OCI-LY3 (cell line): Measurements from ENCODE around the gene RRM2.

ENCODE experiments used
- H2AFZ ChIP-seq: fragments of 200-600, 300-600 bp; shearing (Covaris generic); 2 replicates; pipeline ENCODE4 v1.6.0; 2014; ENCODE audit warnings: antibody characterized with exemption, low read depth, low read length
- H3K27ac ChIP-seq: fragments of 200-600, 300-600 bp; sonication (generic); 2 replicates; pipeline ENCODE4 v1.5.1; 2014; ENCODE audit warnings: mild to moderate bottlenecking, low read length, moderate library complexity, mixed read lengths
- H3K27me3 ChIP-seq: fragments of 200-600, 300-600 bp; sonication (generic); 2 replicates; pipeline ENCODE4 v1.6.1; 2014; ENCODE audit warnings: low read depth, low read length, mixed read lengths
- H3K36me3 ChIP-seq: fragments of 200-600, 300-600 bp; sonication (generic); replicated peaks from 2 replicates; pipeline ENCODE3; 2014; ENCODE audit warnings: low read depth, low read length, mixed read lengths
- H3K4me1 ChIP-seq: fragments of 300-600, 200-600 bp; sonication (generic); 2 replicates; pipeline ENCODE4 v1.6.1; 2014; ENCODE audit warnings: low read length, mixed read lengths
- H3K4me2 ChIP-seq: fragments of 200-600, 300-600 bp; sonication (generic); 2 replicates; pipeline ENCODE4 v1.6.1; 2014; ENCODE audit warnings: low read length, mixed read lengths
- H3K4me3 ChIP-seq: fragments of 300-600, 200-600 bp; sonication (generic); 2 replicates; pipeline ENCODE4 v1.5.1; 2014; ENCODE audit warnings: antibody characterized with exemption, mild to moderate bottlenecking, low read length, moderate library complexity
- H3K79me2 ChIP-seq: fragments of 300-600, 200-600 bp; shearing (Covaris generic); 2 replicates; pipeline ENCODE4 v1.6.1; 2014; ENCODE audit warnings: mild to moderate bottlenecking, low read length, mixed read lengths
- H3K9ac ChIP-seq: fragments of 300-600, 200-600 bp; shearing (Covaris generic); 2 replicates; pipeline ENCODE4 v1.6.0; 2014; ENCODE audit warnings: mild to moderate bottlenecking, low read length, moderate library complexity
- H3K9me3 ChIP-seq: fragments of 200-600, 300-600 bp; shearing (Covaris generic); 2 replicates; pipeline ENCODE4 v1.6.1; 2014; ENCODE audit warnings: low read length, mixed read lengths; ENCODE audit not compliant: insufficient read depth
- H4K20me1 ChIP-seq: fragments of 200-600, 300-600 bp; sonication (generic); 2 replicates; pipeline ENCODE4 v1.6.1; 2016; ENCODE audit warnings: low read length, mixed read lengths; ENCODE audit not compliant: insufficient read depth
- EZH2phosphoT487 ChIP-seq: fragments of 200-600 bp; shearing (Covaris generic); IDR thresholded peaks from 2 replicates; pipeline ENCODE4 v1.6.1; 2018; ENCODE audit warnings: antibody characterized with exemption, mixed run types, low read depth
- TF ChIP-seq, protein P1 (sequence below): fragments of 200-600, 300-600 bp; sonication (generic); IDR thresholded peaks from 2 replicates; pipeline ENCODE4 v1.5.1; 2014; ENCODE audit warnings: antibody characterized with exemption, low read length, low read depth

The RRM2 gene

DNA sequence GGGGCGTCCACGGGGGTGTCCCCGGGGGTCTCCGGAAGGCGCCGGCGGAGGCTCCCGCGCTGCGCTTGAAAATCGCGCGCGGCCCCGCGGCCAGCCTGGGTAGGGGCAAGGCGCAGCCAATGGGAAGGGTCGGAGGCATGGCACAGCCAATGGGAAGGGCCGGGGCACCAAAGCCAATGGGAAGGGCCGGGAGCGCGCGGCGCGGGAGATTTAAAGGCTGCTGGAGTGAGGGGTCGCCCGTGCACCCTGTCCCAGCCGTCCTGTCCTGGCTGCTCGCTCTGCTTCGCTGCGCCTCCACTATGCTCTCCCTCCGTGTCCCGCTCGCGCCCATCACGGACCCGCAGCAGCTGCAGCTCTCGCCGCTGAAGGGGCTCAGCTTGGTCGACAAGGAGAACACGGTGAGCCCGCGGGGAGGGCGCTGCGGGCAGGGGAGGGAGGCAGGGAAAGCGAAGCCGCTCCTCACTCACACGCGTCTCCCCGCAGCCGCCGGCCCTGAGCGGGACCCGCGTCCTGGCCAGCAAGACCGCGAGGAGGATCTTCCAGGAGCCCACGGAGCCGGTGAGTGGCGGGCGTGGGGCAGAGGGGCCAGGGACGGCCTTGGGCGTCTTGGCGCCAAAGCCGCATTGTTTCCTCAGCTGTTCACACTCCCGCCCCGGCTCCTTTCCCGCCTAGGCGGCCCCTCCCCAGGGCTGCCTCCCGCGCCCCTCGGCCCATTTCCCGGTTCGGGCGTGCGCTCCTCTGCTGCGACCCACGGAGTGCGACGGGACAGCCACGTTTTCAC lies at the start of gene RRM2:
Gene RRM2 (plus strand): TSS at position 240 of the 781 bp plus-strand sequence. CDS start 60 bp downstream, at position 300.
- Histone ChIP-seq H3K9ac (peak within 1 kb of the TSS; percentile 99), H3K36me3 (peaks cover 51% of the 10 kb centered on the region), H3K27me3 (no peaks in the 10 kb centered on the region), H3K4me3 (peak within 1 kb of the TSS; percentile 90), H3K79me2 (peaks cover 77% of the 10 kb centered on the region), H3K4me2 (peak within 1 kb of the TSS; percentile 96), H2AFZ (no peak within 1 kb of the TSS), H3K9me3 (no peaks in the 10 kb centered on the region), H3K27ac (peak within 1 kb of the TSS; percentile 89), H4K20me1 (peaks cover 36% of the 10 kb centered on the region), H3K4me1 (peaks cover 34% of the 10 kb centered on the region)
- TF ChIP-seq, protein P1, sequence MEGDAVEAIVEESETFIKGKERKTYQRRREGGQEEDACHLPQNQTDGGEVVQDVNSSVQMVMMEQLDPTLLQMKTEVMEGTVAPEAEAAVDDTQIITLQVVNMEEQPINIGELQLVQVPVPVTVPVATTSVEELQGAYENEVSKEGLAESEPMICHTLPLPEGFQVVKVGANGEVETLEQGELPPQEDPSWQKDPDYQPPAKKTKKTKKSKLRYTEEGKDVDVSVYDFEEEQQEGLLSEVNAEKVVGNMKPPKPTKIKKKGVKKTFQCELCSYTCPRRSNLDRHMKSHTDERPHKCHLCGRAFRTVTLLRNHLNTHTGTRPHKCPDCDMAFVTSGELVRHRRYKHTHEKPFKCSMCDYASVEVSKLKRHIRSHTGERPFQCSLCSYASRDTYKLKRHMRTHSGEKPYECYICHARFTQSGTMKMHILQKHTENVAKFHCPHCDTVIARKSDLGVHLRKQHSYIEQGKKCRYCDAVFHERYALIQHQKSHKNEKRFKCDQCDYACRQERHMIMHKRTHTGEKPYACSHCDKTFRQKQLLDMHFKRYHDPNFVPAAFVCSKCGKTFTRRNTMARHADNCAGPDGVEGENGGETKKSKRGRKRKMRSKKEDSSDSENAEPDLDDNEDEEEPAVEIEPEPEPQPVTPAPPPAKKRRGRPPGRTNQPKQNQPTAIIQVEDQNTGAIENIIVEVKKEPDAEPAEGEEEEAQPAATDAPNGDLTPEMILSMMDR, result no peak
- no peak for TF ChIP-seq EZH2phosphoT487

DNA sequence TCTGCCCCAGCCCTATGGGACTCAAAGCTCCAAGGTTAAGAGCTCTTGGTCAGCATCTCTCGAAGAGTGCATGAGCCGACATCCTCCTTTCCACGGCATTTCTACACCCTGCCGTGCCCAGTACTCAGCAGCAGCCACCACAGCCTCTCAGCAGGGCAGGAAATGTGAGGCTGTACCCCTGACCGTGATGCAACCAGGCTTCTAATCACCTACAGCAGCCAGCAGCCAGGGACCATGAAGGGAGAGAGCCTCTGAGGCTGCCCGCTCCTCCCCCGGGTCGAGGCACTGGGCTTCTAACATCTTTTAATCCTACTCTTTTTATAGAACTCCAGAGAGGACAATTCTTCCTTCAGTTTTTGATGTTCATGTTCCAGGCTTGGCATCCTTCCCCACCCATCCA lies 48.8 kb upstream of the RRM2 start:
- Histone ChIP-seq H3K4me1 (peaks cover 7% of the 10 kb centered on the region), H3K9ac (no peak overlapping the region), H3K4me3 (no peak overlapping the region), H4K20me1 (0 out of 2 replicates have a peak, but pooled peaks cover 4% of the 10 kb centered on the region), H2AFZ (no peak overlapping the region), H3K27ac (no peak overlapping the region), H3K9me3 (no peaks in the 10 kb centered on the region), H3K27me3 (peaks cover 51% of the 10 kb centered on the region), H3K79me2 (no peaks in the 10 kb centered on the region), H3K4me2 (no peak overlapping the region), H3K36me3 (no peaks in the 10 kb centered on the region)
- TF ChIP-seq EZH2phosphoT487, result no peak
- TF ChIP-seq, protein P1, result no peak

DNA sequence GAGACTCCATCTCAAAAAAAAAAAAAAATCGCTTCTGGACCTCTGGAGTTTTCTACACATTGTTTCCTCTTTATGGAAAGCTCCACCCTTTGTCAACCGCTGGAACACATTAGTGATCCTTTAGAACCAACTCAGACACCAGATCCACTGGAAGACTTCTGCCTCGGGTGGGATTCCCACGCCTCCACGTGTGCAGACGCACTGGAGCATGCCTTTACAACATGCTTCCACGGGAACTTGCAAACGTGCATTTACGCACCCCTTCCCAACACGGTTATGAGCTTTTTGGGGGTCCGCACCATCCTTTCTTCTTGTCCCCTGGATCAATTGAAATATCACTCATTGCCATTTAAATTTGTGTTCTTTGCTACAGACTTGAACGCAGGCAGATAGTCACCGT lies 47.4 kb upstream of the RRM2 start:
- Histone ChIP-seq H3K4me3 (no peak overlapping the region), H3K36me3 (no peaks in the 10 kb centered on the region), H3K9me3 (no peaks in the 10 kb centered on the region), H3K79me2 (no peaks in the 10 kb centered on the region), H4K20me1 (0 out of 2 replicates have a peak, but pooled peaks cover 4% of the 10 kb centered on the region), H3K9ac (no peak overlapping the region), H3K4me1 (peaks cover 7% of the 10 kb centered on the region), H3K27me3 (peaks cover 61% of the 10 kb centered on the region), H3K27ac (no peak overlapping the region), H2AFZ (no peak overlapping the region), H3K4me2 (no peak overlapping the region)
- no peak for TF ChIP-seq EZH2phosphoT487
- TF ChIP-seq, protein P1, result no peak

DNA sequence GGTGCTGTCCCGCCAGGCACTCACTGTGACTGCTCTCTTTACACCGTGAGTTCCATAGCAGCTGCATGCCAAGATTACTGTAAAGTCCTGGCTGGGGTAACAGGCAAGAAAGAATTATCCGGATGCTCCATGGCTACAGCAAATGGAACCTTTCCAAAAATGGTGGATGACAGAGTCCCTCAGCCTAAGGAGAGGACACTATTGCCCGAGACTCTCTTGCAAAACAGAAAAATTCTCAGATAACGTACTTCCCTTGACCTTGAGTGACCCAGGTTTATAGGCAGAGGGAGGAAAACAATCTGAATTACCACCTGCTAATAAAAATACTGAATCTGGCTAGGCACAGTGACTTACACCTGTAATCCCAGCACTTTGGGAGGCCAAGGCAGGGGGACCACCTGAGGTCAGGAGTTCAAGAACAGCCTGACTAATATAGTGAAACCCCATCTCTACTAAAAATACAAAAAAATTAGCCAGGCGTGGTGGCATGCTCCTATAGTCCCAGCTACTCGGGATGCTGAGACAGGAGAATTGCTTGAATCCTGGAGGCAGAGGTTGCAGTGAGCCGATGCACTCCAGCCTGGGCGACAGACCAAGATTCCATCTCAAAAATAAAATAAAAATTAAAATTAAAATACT lies 46.8 kb upstream of the RRM2 start:
- Histone ChIP-seq H3K36me3 (no peaks in the 10 kb centered on the region), H3K27me3 (peaks cover 66% of the 10 kb centered on the region), H3K4me3 (no peak overlapping the region), H3K4me2 (no peak overlapping the region), H3K9me3 (no peaks in the 10 kb centered on the region), H3K9ac (no peak overlapping the region), H2AFZ (no peak overlapping the region), H3K4me1 (peaks cover 12% of the 10 kb centered on the region), H4K20me1 (0 out of 2 replicates have a peak, but pooled peaks cover 4% of the 10 kb centered on the region), H3K27ac (no peak overlapping the region), H3K79me2 (no peaks in the 10 kb centered on the region)
- no peak for TF ChIP-seq EZH2phosphoT487
- TF ChIP-seq, protein P1, result no peak
